Mesothelial cell of epicardium (in vitro differentiated cells): ENCODE data around the gene PPP6R2. TPM values are rescaled to one million over a fixed set of nuclear protein-coding genes. Genes with fewer than 3 reads are reported as not detected.

Experiments used
- DNase-seq, 2 experiments: peaks; one replicate each; pipeline ENCODE4 v3.0.0; 2021; ENCODE audit warnings: low spot score in 2 of 2; ENCODE audit not compliant: unreplicated experiment in 2 of 2
- H3K27ac Mint-ChIP-seq: 2 replicates; pipeline ENCODE4 v1.8.0; 2021; ENCODE audit warnings: mixed read lengths
- H3K27me3 Mint-ChIP-seq: 2 replicates; pipeline ENCODE4 v1.8.0; 2021; ENCODE audit warnings: low read depth, mixed read lengths
- H3K36me3 Mint-ChIP-seq: 2 replicates; pipeline ENCODE4 v1.8.0; 2021; ENCODE audit warnings: mixed read lengths
- H3K4me1 Mint-ChIP-seq: 2 replicates; pipeline ENCODE4 v1.8.0; 2021; ENCODE audit warnings: mixed read lengths
- H3K4me3 Mint-ChIP-seq: 2 replicates; pipeline ENCODE4 v1.8.0; 2021; ENCODE audit warnings: mild to moderate bottlenecking, moderate library complexity, mixed read lengths
- H3K9me3 Mint-ChIP-seq: 2 replicates; pipeline ENCODE4 v1.8.0; 2021; ENCODE audit warnings: mixed read lengths
- CTCF ChIP-seq: fragments of 200-600 bp; sonication (generic); IDR thresholded peaks from one replicate; pipeline ENCODE4 v1.5.0; 2021; ENCODE audit warnings: antibody characterized with exemption; ENCODE audit not compliant: unreplicated experiment
- total RNA-seq: library from RNA; stranded (reverse); gene quantifications from 3 replicates; pipeline ENCODE4 v1.2.1, GENCODE V29; 2021

Gene PPP6R2
- total RNA-seq, 1 donor from 2014 or later: 83.7 TPM

- no peak for DNase-seq
- no peak overlapping the region for H3K27ac Mint-ChIP-seq
- peaks cover 8% of the 10 kb centered on the region for H3K36me3 Mint-ChIP-seq
- no peak overlapping the region for H3K4me3 Mint-ChIP-seq
- no peaks in the 10 kb centered on the region for H3K27me3 Mint-ChIP-seq
- H3K9me3 Mint-ChIP-seq: no peaks in the 10 kb centered on the region
- TF ChIP-seq CTCF: no peak
- H3K4me1 Mint-ChIP-seq: peaks cover 9% of the 10 kb centered on the region
Measured at GRCh38 chr22:50467341-50467740, 124.2 kb downstream of the PPP6R2 start.

DNA sequence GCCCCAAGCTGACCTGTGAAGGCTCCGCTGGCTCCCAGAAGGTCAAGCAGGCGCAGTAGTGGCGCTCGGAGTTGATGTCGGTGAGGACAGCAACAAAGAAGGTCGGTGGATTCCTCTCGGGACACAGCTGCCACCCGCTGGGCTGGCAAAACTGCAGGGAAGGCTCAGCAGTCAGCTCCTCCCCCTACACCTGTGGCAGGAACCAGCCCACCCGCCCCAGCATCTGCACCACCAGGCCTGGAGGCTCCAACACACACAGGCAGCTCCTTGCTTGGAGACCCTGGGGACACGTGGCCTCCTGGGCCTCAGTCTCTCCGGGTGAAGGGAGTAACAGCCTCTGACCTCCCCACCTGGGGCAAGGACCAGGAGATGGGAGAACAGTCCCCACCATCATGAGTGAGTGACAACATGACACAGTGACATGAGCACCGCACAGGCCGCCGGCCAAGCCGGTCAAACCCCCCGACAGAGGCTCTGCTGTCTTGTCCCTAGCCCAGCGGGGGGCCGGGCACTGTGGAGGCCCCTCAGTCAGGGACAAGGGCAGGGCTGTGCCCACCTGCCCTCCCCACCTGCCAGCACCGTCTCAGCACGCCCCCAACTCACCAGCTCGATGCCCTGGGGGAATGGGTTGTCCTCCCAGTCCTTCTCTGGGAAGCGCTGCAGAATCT lies 124.8 kb downstream of the PPP6R2 start:
- Mint-ChIP-seq H3K27ac (no peak overlapping the region), H3K4me1 (peaks cover 10% of the 10 kb centered on the region), H3K9me3 (no peaks in the 10 kb centered on the region), H3K4me3 (no peak overlapping the region), H3K27me3 (no peaks in the 10 kb centered on the region), H3K36me3 (peaks cover 8% of the 10 kb centered on the region)
- no peak for TF ChIP-seq CTCF
- DNase-seq: no peak

DNA sequence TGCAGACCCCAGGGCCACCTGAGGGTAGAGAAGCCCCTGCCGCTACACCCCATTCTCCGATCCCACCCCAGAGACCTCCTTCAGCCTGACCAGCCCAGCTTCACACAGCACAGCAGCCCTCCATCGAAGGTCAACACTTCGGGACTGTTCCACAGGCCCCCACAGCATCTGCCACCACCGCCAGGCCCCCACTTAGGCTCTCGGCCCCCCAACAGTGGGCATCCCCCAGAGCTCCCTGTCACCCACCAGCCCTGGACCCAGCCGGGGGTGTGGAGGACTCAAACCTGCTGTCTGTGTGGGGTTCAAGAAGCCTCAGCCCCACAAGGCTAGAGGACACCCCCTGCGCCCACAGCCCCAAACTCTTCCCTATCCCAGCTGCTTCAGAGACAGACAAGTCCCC lies 125.5 kb downstream of the PPP6R2 start:
- no peak for DNase-seq
- no peak overlapping the region for H3K4me3 Mint-ChIP-seq

GRCh38 chr22:50469377-50470305 lies 126.5 kb downstream of the PPP6R2 start:
- H3K36me3 Mint-ChIP-seq: peaks cover 3% of the 10 kb centered on the region
- DNase-seq: no peak
- H3K9me3 Mint-ChIP-seq: no peaks in the 10 kb centered on the region
- H3K27me3 Mint-ChIP-seq: no peaks in the 10 kb centered on the region
- H3K27ac Mint-ChIP-seq: no peak overlapping the region
- H3K4me3 Mint-ChIP-seq: no peak overlapping the region
- peaks cover 23% of the 10 kb centered on the region for H3K4me1 Mint-ChIP-seq
- TF ChIP-seq CTCF: no peak

More for the DNA sequence above, 125.5 kb downstream of the PPP6R2 start:
- Mint-ChIP-seq H3K4me1 (peaks cover 18% of the 10 kb centered on the region), H3K27me3 (no peaks in the 10 kb centered on the region), H3K27ac (no peak overlapping the region), H3K36me3 (peaks cover 5% of the 10 kb centered on the region), H3K9me3 (no peaks in the 10 kb centered on the region)
- TF ChIP-seq CTCF: no peak

- Mint-ChIP-seq H3K4me1 (peaks cover 27% of the 10 kb centered on the region), H3K4me3 (no peak overlapping the region), H3K36me3 (peaks cover 3% of the 10 kb centered on the region), H3K9me3 (no peaks in the 10 kb centered on the region), H3K27ac (peak overlapping the region; percentile 26), H3K27me3 (no peaks in the 10 kb centered on the region)
- DNase-seq: no peak
- TF ChIP-seq CTCF: no peak
Measured at GRCh38 chr22:50470491-50470890, 127.4 kb downstream of the PPP6R2 start.
